ENCODE measurements around the gene PMAIP1.

PMAIP1 gene

GRCh38 chr18:59897321-59897954, 2.4 kb upstream of the PMAIP1 start:
- ChIA-PET POLR2A (interaction anchor here (0.6 kb wide), 2 partner anchors 46 to 106 kb away, joined by 3 to 5 read pairs; no protein-coding TSS in a partner anchor), CTCF (interaction anchor here (1.8 to 6.2 kb wide), 2 partner anchors 12 to 62 kb away, joined by 5 to 34 read pairs; no protein-coding TSS in a partner anchor)
- TF ChIP-seq, protein P1, sequence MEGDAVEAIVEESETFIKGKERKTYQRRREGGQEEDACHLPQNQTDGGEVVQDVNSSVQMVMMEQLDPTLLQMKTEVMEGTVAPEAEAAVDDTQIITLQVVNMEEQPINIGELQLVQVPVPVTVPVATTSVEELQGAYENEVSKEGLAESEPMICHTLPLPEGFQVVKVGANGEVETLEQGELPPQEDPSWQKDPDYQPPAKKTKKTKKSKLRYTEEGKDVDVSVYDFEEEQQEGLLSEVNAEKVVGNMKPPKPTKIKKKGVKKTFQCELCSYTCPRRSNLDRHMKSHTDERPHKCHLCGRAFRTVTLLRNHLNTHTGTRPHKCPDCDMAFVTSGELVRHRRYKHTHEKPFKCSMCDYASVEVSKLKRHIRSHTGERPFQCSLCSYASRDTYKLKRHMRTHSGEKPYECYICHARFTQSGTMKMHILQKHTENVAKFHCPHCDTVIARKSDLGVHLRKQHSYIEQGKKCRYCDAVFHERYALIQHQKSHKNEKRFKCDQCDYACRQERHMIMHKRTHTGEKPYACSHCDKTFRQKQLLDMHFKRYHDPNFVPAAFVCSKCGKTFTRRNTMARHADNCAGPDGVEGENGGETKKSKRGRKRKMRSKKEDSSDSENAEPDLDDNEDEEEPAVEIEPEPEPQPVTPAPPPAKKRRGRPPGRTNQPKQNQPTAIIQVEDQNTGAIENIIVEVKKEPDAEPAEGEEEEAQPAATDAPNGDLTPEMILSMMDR (IDR thresholded peaks at IDR 0.05; ENCODE audit: control extremely low read depth, extremely low read depth, low read depth, missing control alignments) = no peak
- DNase-seq (ENCODE audit: extremely low spot score) = no peak

DNA sequence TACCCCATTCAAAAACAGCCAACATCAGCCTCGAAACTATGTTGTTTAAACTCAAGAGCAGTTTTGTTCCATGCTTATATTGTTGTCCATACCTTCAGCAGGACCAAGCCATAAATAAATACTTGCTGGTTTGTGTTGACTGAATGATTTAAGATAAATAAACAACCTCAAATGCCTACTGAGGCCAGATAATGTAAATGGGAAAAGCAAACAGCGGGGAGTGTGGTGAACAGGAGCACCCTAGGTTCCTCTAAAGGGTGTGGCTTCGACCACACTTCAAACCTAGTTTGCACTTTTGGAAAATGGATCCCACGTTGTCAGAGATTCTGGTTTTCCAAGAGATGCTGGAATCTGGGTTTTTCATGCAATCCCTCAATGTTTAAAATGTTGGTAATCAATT, 1.7 kb upstream of the PMAIP1 start:
- TF ChIP-seq, protein P1 (IDR thresholded peaks at IDR 0.05; ENCODE audit: control extremely low read depth, extremely low read depth, low read depth, missing control alignments) = no peak
- ChIA-PET CTCF (interaction anchor here (0.8 to 6.2 kb wide), 3 partner anchors 13 to 62 kb away, joined by 3 to 34 read pairs (median 5); no protein-coding TSS in a partner anchor), POLR2A (interaction anchor here (0.6 to 3.5 kb wide), 2 partner anchors 24 to 81 kb away, joined by 3 to 28 read pairs; no protein-coding TSS in a partner anchor)
- DNase-seq (ENCODE audit: extremely low spot score) = no peak

DNA sequence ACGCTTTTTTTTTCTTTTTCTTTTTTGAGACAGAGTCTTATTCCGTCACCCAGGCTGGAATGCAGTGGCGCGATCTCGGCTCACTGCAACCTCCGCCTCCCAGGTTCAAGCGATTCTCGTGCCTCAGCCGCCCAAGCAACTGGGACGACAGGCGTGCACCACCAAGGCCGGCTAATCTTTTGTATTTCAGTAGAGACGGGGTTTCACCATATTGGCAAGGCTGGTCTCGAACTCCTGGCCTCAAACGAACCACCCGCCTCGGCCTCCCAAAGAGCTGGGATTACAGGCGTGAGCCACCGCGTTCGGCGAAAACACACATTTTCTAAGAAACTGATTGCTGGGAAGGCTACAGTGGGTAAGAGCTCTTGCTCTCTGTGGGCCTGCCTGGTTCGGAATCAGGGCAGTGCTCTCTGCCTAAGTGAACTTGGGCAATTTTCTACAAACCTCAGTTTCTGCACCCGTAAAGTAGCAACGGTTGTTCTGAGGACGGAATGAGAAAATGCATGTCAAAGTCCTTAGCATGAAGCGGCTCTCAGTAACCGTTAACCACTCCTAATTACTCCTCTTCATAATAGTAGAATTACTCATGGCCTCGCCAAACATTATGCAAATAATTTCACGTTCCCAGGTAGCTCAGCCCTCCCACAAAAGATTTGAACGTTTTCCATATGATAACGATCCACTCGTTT, 1.0 kb upstream of the PMAIP1 start:
- DNase-seq (ENCODE audit: extremely low spot score) = peak; percentile 41
- POLR2A ChIA-PET = interaction anchor here (0.6 to 4.0 kb wide), 23 partner anchors 8 to 81 kb away, joined by 3 to 47 read pairs (median 9); no protein-coding TSS in a partner anchor
- TF ChIP-seq, protein P1 (IDR thresholded peaks at IDR 0.05; ENCODE audit: control extremely low read depth, extremely low read depth, low read depth, missing control alignments) = no peak
- CTCF ChIA-PET = interaction anchor here (0.8 to 6.2 kb wide), 7 partner anchors 14 to 75 kb away, joined by 3 to 34 read pairs (median 4); no protein-coding TSS in a partner anchor

GRCh38 chr18:59900222-59901128, 679 bp downstream of the PMAIP1 start:
- ChIA-PET POLR2A (interaction anchor here (0.5 to 4.0 kb wide), 37 partner anchors 9 to 87 kb away, joined by 3 to 47 read pairs (median 6); no protein-coding TSS in a partner anchor), CTCF (interaction anchor here (0.9 to 6.2 kb wide), 10 partner anchors 15 to 65 kb away, joined by 3 to 34 read pairs (median 4); no protein-coding TSS in a partner anchor)
- DNase-seq (ENCODE audit: extremely low spot score) = peak; percentile 62
- TF ChIP-seq, protein P1 (IDR thresholded peaks at IDR 0.05; ENCODE audit: control extremely low read depth, extremely low read depth, low read depth, missing control alignments) = no peak

- DNase-seq (ENCODE audit: extremely low spot score) = no peak
- TF ChIP-seq, protein P1 (IDR thresholded peaks at IDR 0.05; ENCODE audit: control extremely low read depth, extremely low read depth, low read depth, missing control alignments) = no peak
- CTCF ChIA-PET = interaction anchor here (1.5 to 6.2 kb wide), 2 partner anchors 63 to 66 kb away, joined by 4 to 34 read pairs; no protein-coding TSS in a partner anchor
- POLR2A ChIA-PET = interaction anchor here (0.6 to 4.0 kb wide), 2 partner anchors 25 to 1241 kb away, joined by 11 to 47 read pairs; no protein-coding TSS in a partner anchor
Measured at GRCh38 chr18:59902131-59902992, 2.6 kb downstream of the PMAIP1 start.

Data from GM10248 (cell line).